ENCODE data around the gene ICAM4. TPM values are rescaled to one million over a fixed set of nuclear protein-coding genes. Genes with fewer than 3 reads are reported as not detected.

Gene ICAM4
- polyA plus RNA-seq, 3 donors, result 5.5 to 17.3 (median 11.2) TPM

DNA sequence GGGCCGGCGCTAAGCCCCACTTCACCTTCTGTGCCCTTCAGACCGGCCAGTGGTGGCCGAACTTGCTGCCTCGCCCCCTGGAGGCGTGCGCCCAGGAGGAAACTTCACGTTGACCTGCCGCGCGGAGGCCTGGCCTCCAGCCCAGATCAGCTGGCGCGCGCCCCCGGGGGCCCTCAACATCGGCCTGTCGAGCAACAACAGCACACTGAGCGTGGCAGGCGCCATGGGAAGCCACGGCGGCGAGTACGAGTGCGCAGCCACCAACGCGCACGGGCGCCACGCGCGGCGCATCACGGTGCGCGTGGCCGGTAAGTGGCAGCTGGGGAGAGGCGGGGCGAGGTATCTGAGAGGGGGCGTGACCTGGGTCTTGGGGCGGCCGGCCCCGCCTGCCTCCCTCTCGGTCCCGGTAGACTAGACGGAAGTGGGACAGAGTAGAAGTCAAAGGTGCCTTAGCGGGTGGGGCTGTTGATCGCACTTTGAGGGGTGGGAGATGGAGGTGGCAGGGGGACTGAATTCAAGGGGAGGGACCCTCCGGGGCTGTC is 8.6 kb downstream of the ICAM4 start:
- intact Hi-C loops (cut with micrococcal nuclease), result no loop called here
- Histone ChIP-seq H4K20me1 (ENCODE audit: insufficient read depth, low read length) (peaks cover 4% of the 10 kb centered on the region), H3K36me3 (replicated peaks in 1 of 2; ENCODE audit: control insufficient read depth in 1 of 2, insufficient read depth in 2 of 2, low read length in 2 of 2) (no peaks in the 10 kb centered on the region), H3K9ac (ENCODE audit: insufficient read depth, low read length, poor library complexity, severe bottlenecking) (no peak overlapping the region), H3K4me1 (ENCODE audit: control insufficient read depth in 1 of 2, insufficient read depth in 2 of 2, low read length in 2 of 2) (peaks cover 66 to 72% of the 10 kb centered on the region in 2 donors), H2AFZ (ENCODE audit: insufficient read depth, low read depth, low read length, poor library complexity, severe bottlenecking) (peak overlapping the region; percentile 82), H3K4me3 (replicated peaks in 1 of 3; ENCODE audit: low read depth in 2 of 3, low read length in 3 of 3) (peak overlapping the region; percentile 20 to 74 (median 37)), H3K27ac (ENCODE audit: low read depth in 1 of 2, low read length in 2 of 2) (no peak overlapping the region), H3K4me2 (replicated peaks; ENCODE audit: extremely low read depth, low read length, poor library complexity, severe bottlenecking) (peak overlapping the region; percentile 80), H3K9me3 (replicated peaks in 1 of 2; ENCODE audit: control insufficient read depth in 1 of 2, insufficient read depth in 1 of 2, low read length in 2 of 2) (peaks cover 6 to 22% of the 10 kb centered on the region in 2 donors), H3K79me2 (ENCODE audit: insufficient read depth, low read length) (no peaks in the 10 kb centered on the region), H3K27me3 (ENCODE audit: control insufficient read depth in 2 of 2, insufficient read depth in 2 of 2, low read length in 2 of 2) (peaks cover 28 to 59% of the 10 kb centered on the region in 2 donors)
- Mint-ChIP-seq H3K4me3 (peak overlapping the region; percentile 78 to 94), H3K36me3 (peaks cover 12 to 14% of the 10 kb centered on the region in 2 donors), H3K27me3 (ENCODE audit: low read depth in 3 of 3) (peaks cover 69 to 78% (median 69%) of the 10 kb centered on the region in 3 donors), H3K9me3 (peaks cover 0 to 43% (median 21%) of the 10 kb centered on the region in 7 donors), H3K4me1 (peaks cover 58% of the 10 kb centered on the region), H3K27ac (peak overlapping the region in 4 of 7 donors; percentile 15 to 70 (median 36))
- under 1% methylated on average over 40 of the region's 48 CpGs for WGBS (ENCODE audit: insufficient coverage)
- TF ChIP-seq CTCF (IDR thresholded peaks at IDR 0.05), result peak; percentile 14
- peak; percentile 67 to 77 (median 75) for DNase-seq

- H3K4me1 ChIP-seq (ENCODE audit: control insufficient read depth in 1 of 2, insufficient read depth in 2 of 2, low read length in 2 of 2), result peaks cover 65 to 72% of the 10 kb centered on the region in 2 donors
- peaks cover 62 to 72% (median 63%) of the 10 kb centered on the region in 3 donors for H3K27me3 Mint-ChIP-seq (ENCODE audit: low read depth in 3 of 3)
- H3K4me2 ChIP-seq (replicated peaks; ENCODE audit: extremely low read depth, low read length, poor library complexity, severe bottlenecking), result peak overlapping the region; percentile 80
- no peak overlapping the region for H3K27ac ChIP-seq (ENCODE audit: low read depth in 1 of 2, low read length in 2 of 2)
- peaks cover 52% of the 10 kb centered on the region for H3K4me1 Mint-ChIP-seq
- peak overlapping the region; percentile 82 for H2AFZ ChIP-seq (ENCODE audit: insufficient read depth, low read depth, low read length, poor library complexity, severe bottlenecking)
- TF ChIP-seq CTCF (IDR thresholded peaks at IDR 0.05), result no peak
- no peaks in the 10 kb centered on the region for H4K20me1 ChIP-seq (ENCODE audit: insufficient read depth, low read length)
- intact Hi-C loops (cut with micrococcal nuclease), result no loop called here
- peaks cover 22 to 53% of the 10 kb centered on the region in 2 donors for H3K27me3 ChIP-seq (ENCODE audit: control insufficient read depth in 2 of 2, insufficient read depth in 2 of 2, low read length in 2 of 2)
- H3K36me3 Mint-ChIP-seq, result peaks cover 12% of the 10 kb centered on the region in 2 donors
- peak overlapping the region in 4 of 7 donors; percentile 15 to 70 (median 36) for H3K27ac Mint-ChIP-seq
- no peaks in the 10 kb centered on the region for H3K36me3 ChIP-seq (replicated peaks in 1 of 2; ENCODE audit: control insufficient read depth in 1 of 2, insufficient read depth in 2 of 2, low read length in 2 of 2)
- H3K79me2 ChIP-seq (ENCODE audit: insufficient read depth, low read length), result no peaks in the 10 kb centered on the region
- H3K4me3 ChIP-seq (replicated peaks in 1 of 3; ENCODE audit: low read depth in 2 of 3, low read length in 3 of 3), result peak overlapping the region; percentile 20 to 74 (median 37)
- H3K9ac ChIP-seq (ENCODE audit: insufficient read depth, low read length, poor library complexity, severe bottlenecking), result no peak overlapping the region
- peak overlapping the region; percentile 78 to 94 for H3K4me3 Mint-ChIP-seq
- DNase-seq, result no peak
- 21% methylated on average over 43 of the region's 58 CpGs for WGBS (ENCODE audit: insufficient coverage)
- peaks cover 0 to 37% (median 20%) of the 10 kb centered on the region in 7 donors for H3K9me3 Mint-ChIP-seq
- H3K9me3 ChIP-seq (replicated peaks in 1 of 2; ENCODE audit: control insufficient read depth in 1 of 2, insufficient read depth in 1 of 2, low read length in 2 of 2), result peaks cover 6 to 17% of the 10 kb centered on the region in 2 donors
Measured at GRCh38 chr19:10295847-10296591, 9.3 kb downstream of the ICAM4 start.

Data from CD14-positive monocyte (primary cell).